Panc1 (cell line): ENCODE measurements around the gene SRSF1.

ENCODE experiments used
- CTCF ChIP-seq: fragments of 450-650 bp; IDR thresholded peaks from 2 replicates; pipeline ENCODE4 v1.5.1; 2017; ENCODE audit warnings: mild to moderate bottlenecking
- POLR2AphosphoS5 ChIP-seq: IDR thresholded peaks from 2 replicates; pipeline ENCODE4 v1.6.1; 2012; ENCODE audit warnings: mild to moderate bottlenecking, low read depth, low read length, moderate library complexity
- REST ChIP-seq, 2 experiments: IDR thresholded peaks; 2 replicates each; pipeline ENCODE4 v1.6.1; 2011 to 2012; ENCODE audit warnings: low read depth in 2 of 2, control low read depth in 1 of 2, low read length in 1 of 2, mild to moderate bottlenecking in 1 of 2, moderate library complexity in 1 of 2; ENCODE audit not compliant: insufficient read depth in 1 of 2
- SIN3A ChIP-seq: IDR thresholded peaks from 2 replicates; pipeline ENCODE4 v1.6.1; 2012; ENCODE audit warnings: low read depth, mild to moderate bottlenecking, low read length, moderate library complexity, borderline replicate concordance; ENCODE audit not compliant: insufficient read depth
- TCF7L2 ChIP-seq: IDR thresholded peaks from 2 replicates; pipeline ENCODE4 v1.6.1; 2011; ENCODE audit warnings: mild to moderate bottlenecking, low read depth, low read length, inconsistent platforms

GRCh38 chr17:58047376-58048150 lies 40.5 kb upstream of the SRSF1 start:
- no peak for TF ChIP-seq REST (IDR thresholded peaks at IDR 0.05; ENCODE audit: insufficient read depth in 1 of 2, low read depth in 2 of 2, low read length in 1 of 2)
- no peak for TF ChIP-seq CTCF
- TF ChIP-seq POLR2AphosphoS5, result no peak
- TF ChIP-seq TCF7L2, result no peak
- TF ChIP-seq SIN3A, result no peak
